Measurements from ENCODE around the gene ZNF660. TPM values are rescaled to one million over a fixed set of nuclear protein-coding genes. Genes with fewer than 3 reads are reported as not detected.
"Not testable (repeated sequence)": the region's sequence is repeated elsewhere in the genome, so short reads cannot be mapped to it uniquely, and the experiment has no call there.

ZNF660 gene
- total RNA-seq, 2 donors from 2014 or later = 0.50 to 1.5 TPM

GRCh38 chr3:44578316-44578715 lies 6.4 kb upstream of the ZNF660 start:
- H3K4me1 Mint-ChIP-seq (ENCODE audit: low read depth); ATAC-seq (replicated peaks in 1 of 2); H3K27ac Mint-ChIP-seq; DNase-seq; H3K4me3 Mint-ChIP-seq; H3K27me3 Mint-ChIP-seq (ENCODE audit: low read depth); H3K9me3 Mint-ChIP-seq: not testable (repeated sequence)
- H3K36me3 Mint-ChIP-seq (ENCODE audit: insufficient read depth in 2 of 2) = peaks cover 8 to 18% of the 10 kb centered on the region in 2 donors

- H3K27ac Mint-ChIP-seq; DNase-seq; ATAC-seq (replicated peaks in 1 of 2); H3K4me3 Mint-ChIP-seq; H3K4me1 Mint-ChIP-seq (ENCODE audit: low read depth): not testable (repeated sequence)
- Mint-ChIP-seq H3K36me3 (ENCODE audit: insufficient read depth in 2 of 2) (peaks cover 13 to 22% of the 10 kb centered on the region in 2 donors), H3K27me3 (ENCODE audit: low read depth) (peaks cover 12% of the 10 kb centered on the region), H3K9me3 (peaks cover 6 to 11% of the 10 kb centered on the region in 2 donors)
Observed at GRCh38 chr3:44578924-44579515, 5.7 kb upstream of the ZNF660 start.

DNA sequence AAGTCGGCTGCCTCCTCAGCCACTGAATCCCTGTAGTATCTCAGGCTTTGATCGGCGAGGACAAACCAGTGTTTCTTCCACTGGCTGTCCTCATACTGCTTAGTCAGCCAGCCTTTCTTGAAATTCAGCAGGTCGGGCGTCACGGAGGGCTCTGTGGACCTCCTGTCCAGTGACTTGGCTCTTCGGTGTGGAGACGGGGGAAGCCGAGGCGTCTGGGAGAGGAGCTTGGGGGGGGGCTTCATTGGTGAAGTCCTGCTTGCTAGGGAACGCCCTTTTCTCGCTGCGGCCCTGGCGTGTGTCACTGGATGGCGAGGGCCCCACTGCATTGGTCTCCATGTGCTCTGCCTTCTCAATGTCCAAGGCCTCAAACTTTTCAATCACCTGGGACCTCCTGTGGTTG lies 5.0 kb upstream of the ZNF660 start:
- H3K36me3 Mint-ChIP-seq (ENCODE audit: insufficient read depth in 2 of 2) = peaks cover 13 to 22% of the 10 kb centered on the region in 2 donors
- H3K4me1 Mint-ChIP-seq (ENCODE audit: low read depth); H3K4me3 Mint-ChIP-seq; H3K27ac Mint-ChIP-seq; ATAC-seq (replicated peaks in 1 of 2); DNase-seq: not testable (repeated sequence)
- H3K9me3 Mint-ChIP-seq = peaks cover 6 to 11% of the 10 kb centered on the region in 2 donors
- H3K27me3 Mint-ChIP-seq (ENCODE audit: low read depth) = peaks cover 19% of the 10 kb centered on the region

DNA sequence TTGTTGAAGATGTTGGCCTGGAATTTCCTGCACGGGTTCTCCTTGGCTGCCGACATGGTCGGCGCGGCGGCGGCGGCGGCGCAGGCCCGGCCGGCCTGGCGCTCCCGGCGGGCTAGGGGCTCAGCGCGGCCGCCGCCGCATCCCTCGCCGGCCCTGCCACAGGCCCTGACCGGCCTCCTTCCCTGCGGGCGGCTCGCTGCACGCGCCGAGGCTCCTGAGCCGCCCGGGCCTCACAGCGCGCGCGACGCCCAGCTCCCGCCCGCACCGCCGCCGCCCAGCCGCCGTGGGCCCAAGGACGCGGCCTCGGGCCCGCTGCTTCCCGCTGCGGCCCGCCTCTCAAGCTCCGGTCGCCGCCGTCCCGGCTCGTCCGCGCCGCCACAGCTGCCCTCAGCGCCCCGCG lies 3.8 kb upstream of the ZNF660 start:
- not testable (repeated sequence) for H3K4me3 Mint-ChIP-seq; DNase-seq; ATAC-seq (replicated peaks in 1 of 2); H3K9me3 Mint-ChIP-seq; H3K27ac Mint-ChIP-seq
- Mint-ChIP-seq H3K4me1 (ENCODE audit: low read depth) (peaks cover 12% of the 10 kb centered on the region), H3K27me3 (ENCODE audit: low read depth) (peaks cover 30% of the 10 kb centered on the region), H3K36me3 (ENCODE audit: insufficient read depth in 2 of 2) (peaks cover 13 to 22% of the 10 kb centered on the region in 2 donors)

DNA sequence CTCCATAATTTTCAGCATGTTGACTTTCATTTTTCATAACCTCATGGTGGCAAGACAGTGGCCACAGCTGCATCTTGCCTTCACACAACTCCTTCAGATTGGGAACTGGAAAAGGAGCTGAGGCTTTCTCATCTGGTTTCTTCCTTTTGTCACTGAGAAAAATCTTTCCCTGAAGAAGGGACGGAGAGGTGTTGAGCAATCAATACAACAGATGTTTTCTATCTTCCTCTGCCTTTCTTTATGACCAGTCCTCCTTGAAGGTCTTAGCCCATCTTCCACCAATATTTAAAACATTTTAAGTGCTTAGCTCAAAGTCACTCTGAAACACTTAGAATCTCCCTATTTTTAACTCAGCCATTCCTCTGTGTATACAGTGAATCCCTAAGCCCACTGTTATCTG lies 11.9 kb downstream of the ZNF660 start:
- H3K9me3 Mint-ChIP-seq = peaks cover 13 to 22% of the 10 kb centered on the region in 2 donors
- no peak overlapping the region for H3K27ac Mint-ChIP-seq

GRCh38 chr3:44601749-44602148 lies 17.0 kb downstream of the ZNF660 start:
- DNase-seq = no peak
- Mint-ChIP-seq H3K36me3 (ENCODE audit: insufficient read depth in 2 of 2) (peaks cover 0 to 1% of the 10 kb centered on the region in 2 donors), H3K4me3 (no peak overlapping the region), H3K4me1 (ENCODE audit: low read depth) (no peaks in the 10 kb centered on the region), H3K9me3 (peaks cover 0 to under 1% of the 10 kb centered on the region in 2 donors), H3K27me3 (ENCODE audit: low read depth) (no peaks in the 10 kb centered on the region), H3K27ac (no peak overlapping the region)
- no peak for ATAC-seq (replicated peaks in 1 of 2)

More for the DNA sequence above, 11.9 kb downstream of the ZNF660 start:
- no peak overlapping the region for H3K4me3 Mint-ChIP-seq
- DNase-seq (no peak), ATAC-seq (replicated peaks in 1 of 2) (no peak)
- no peaks in the 10 kb centered on the region for H3K4me1 Mint-ChIP-seq (ENCODE audit: low read depth)
- H3K27me3 Mint-ChIP-seq (ENCODE audit: low read depth) = no peaks in the 10 kb centered on the region
- H3K36me3 Mint-ChIP-seq (ENCODE audit: insufficient read depth in 2 of 2) = peaks cover 13 to 14% of the 10 kb centered on the region in 2 donors

GRCh38 chr3:44612678-44613077 lies 27.9 kb downstream of the ZNF660 start:
- H3K27me3 Mint-ChIP-seq (ENCODE audit: low read depth) = no peaks in the 10 kb centered on the region
- H3K36me3 Mint-ChIP-seq (ENCODE audit: insufficient read depth in 2 of 2) = no peaks in the 10 kb centered on the region
- H3K27ac Mint-ChIP-seq = no peak overlapping the region
- peaks cover 6% of the 10 kb centered on the region for H3K4me1 Mint-ChIP-seq (ENCODE audit: low read depth)
- ATAC-seq (replicated peaks in 1 of 2) (no peak), DNase-seq (no peak)
- H3K4me3 Mint-ChIP-seq = no peak overlapping the region
- H3K9me3 Mint-ChIP-seq = no peaks in the 10 kb centered on the region

GRCh38 chr3:44624749-44625480 lies 40.2 kb downstream of the ZNF660 start, which contains the start of gene ZNF197:
Gene ZNF197, plus strand, starts transcription at chr3:44625036. Its CDS starts 4,119 bp downstream, at chr3:44629155.
- Mint-ChIP-seq H3K4me3 (peak within 1 kb of the TSS; percentile 80 to 87), H3K4me1 (ENCODE audit: low read depth) (peaks cover 25% of the 10 kb centered on the region), H3K27me3 (ENCODE audit: low read depth) (no peaks in the 10 kb centered on the region), H3K27ac (peak within 1 kb of the TSS; percentile 87), H3K9me3 (no peaks in the 10 kb centered on the region), H3K36me3 (ENCODE audit: insufficient read depth in 2 of 2) (peaks cover 3 to 9% of the 10 kb centered on the region in 2 donors)
- ATAC-seq (replicated peaks in 1 of 2) (peak; percentile 95), DNase-seq (peak; percentile 73 to 75)

DNA sequence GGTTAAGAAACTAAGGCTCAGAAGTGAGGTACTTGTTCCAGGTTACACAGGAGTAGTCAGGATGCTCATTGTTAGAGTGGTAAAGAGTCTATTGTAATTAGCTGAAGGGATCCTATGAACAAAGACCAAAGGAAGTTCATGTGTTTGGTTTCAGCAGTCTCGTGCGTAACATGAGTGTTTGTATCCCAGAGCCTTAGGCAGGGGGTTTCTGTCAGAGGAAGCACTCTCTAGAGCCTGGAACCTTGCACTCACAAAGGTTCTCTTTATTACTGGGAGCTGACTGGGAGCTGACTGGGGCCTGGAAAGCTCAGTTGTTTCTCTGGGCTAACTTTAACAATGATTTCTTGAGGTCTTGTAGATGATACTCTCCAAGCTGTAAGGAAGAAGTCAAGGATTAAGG lies 44.0 kb downstream of the ZNF660 start:
- peaks cover 7 to 19% of the 10 kb centered on the region in 2 donors for H3K36me3 Mint-ChIP-seq (ENCODE audit: insufficient read depth in 2 of 2)
- H3K27ac Mint-ChIP-seq = no peak overlapping the region
- ATAC-seq (replicated peaks in 1 of 2) (no peak), DNase-seq (no peak)
- H3K4me1 Mint-ChIP-seq (ENCODE audit: low read depth) = peaks cover 25% of the 10 kb centered on the region
- no peaks in the 10 kb centered on the region for H3K9me3 Mint-ChIP-seq
- H3K27me3 Mint-ChIP-seq (ENCODE audit: low read depth) = no peaks in the 10 kb centered on the region
- no peak overlapping the region for H3K4me3 Mint-ChIP-seq

- H3K4me3 Mint-ChIP-seq = no peak overlapping the region
Observed at GRCh38 chr3:44632193-44632592, 47.4 kb downstream of the ZNF660 start.

DNA sequence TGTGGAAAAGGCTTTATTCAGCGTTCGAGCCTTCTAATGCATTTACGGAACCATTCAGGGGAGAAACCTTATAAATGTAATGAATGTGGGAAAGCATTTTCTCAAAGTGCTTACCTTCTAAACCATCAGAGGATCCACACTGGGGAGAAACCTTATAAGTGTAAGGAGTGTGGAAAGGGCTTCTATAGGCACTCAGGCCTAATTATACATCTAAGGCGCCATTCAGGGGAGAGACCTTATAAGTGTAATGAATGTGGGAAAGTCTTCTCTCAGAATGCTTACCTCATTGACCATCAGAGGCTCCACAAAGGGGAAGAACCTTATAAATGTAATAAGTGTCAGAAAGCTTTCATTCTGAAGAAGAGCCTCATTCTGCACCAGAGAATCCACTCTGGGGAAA lies 57.6 kb downstream of the ZNF660 start:
- peaks cover 16 to 28% of the 10 kb centered on the region in 2 donors for H3K9me3 Mint-ChIP-seq
- ATAC-seq (replicated peaks in 1 of 2) = no peak

More at GRCh38 chr3:44632193-44632592, 47.4 kb downstream of the ZNF660 start:
- no peak for ATAC-seq (replicated peaks in 1 of 2)
- Mint-ChIP-seq H3K27ac (no peak overlapping the region), H3K27me3 (ENCODE audit: low read depth) (no peaks in the 10 kb centered on the region), H3K4me1 (ENCODE audit: low read depth) (peaks cover 9% of the 10 kb centered on the region), H3K9me3 (peaks cover 5% of the 10 kb centered on the region in 2 donors), H3K36me3 (ENCODE audit: insufficient read depth in 2 of 2) (peaks cover 16 to 45% of the 10 kb centered on the region in 2 donors)
- DNase-seq = no peak

DNA sequence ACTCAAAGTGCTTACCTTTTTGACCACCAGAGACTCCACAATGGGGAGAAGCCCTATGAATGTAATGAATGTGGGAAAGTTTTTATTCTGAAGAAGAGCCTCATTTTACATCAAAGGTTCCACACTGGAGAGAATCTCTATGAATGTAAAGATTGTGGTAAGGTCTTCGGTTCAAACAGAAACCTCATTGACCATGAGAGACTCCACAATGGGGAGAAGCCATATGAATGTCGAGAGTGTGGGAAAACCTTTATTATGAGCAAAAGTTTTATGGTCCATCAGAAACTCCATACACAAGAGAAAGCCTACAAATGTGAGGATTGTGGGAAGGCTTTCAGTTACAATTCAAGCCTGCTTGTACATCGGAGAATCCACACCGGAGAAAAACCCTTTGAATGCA lies 58.3 kb downstream of the ZNF660 start:
- ATAC-seq (replicated peaks in 1 of 2) (no peak), DNase-seq (no peak)
- no peak overlapping the region for H3K4me3 Mint-ChIP-seq
- H3K4me1 Mint-ChIP-seq (ENCODE audit: low read depth) = peaks cover 7% of the 10 kb centered on the region
- no peaks in the 10 kb centered on the region for H3K27me3 Mint-ChIP-seq (ENCODE audit: low read depth)
- peaks cover 41 to 69% of the 10 kb centered on the region in 2 donors for H3K36me3 Mint-ChIP-seq (ENCODE audit: insufficient read depth in 2 of 2)
- H3K9me3 Mint-ChIP-seq = peaks cover 16 to 23% of the 10 kb centered on the region in 2 donors
- no peak overlapping the region for H3K27ac Mint-ChIP-seq

More for the DNA sequence above, 57.6 kb downstream of the ZNF660 start:
- Mint-ChIP-seq H3K36me3 (ENCODE audit: insufficient read depth in 2 of 2) (peaks cover 45 to 75% of the 10 kb centered on the region in 2 donors), H3K4me1 (ENCODE audit: low read depth) (peaks cover under 1% of the 10 kb centered on the region), H3K27ac (no peak overlapping the region), H3K27me3 (ENCODE audit: low read depth) (no peaks in the 10 kb centered on the region), H3K4me3 (no peak overlapping the region)
- no peak for DNase-seq

DNA sequence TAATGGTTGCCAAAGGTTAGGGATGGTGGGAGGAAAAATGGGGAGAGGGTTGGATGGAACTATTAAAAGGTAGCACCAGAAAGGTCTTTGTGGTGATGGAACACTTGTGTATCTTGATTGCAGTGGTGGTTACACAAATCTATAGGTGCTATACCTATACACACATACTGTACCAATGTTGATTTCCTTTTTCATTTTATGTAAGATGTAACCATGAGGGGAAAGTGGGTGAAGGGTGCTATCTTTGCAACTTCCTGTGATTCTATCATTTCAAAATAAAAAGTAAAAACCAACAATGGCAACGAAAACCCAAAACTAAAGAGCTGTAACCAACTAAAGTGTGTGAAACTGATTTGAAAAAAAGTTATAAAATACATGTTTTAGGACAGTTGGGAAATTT lies 63.0 kb downstream of the ZNF660 start:
- Mint-ChIP-seq H3K9me3 (peaks cover 6 to 13% of the 10 kb centered on the region in 2 donors), H3K4me1 (ENCODE audit: low read depth) (peaks cover 11% of the 10 kb centered on the region), H3K4me3 (peak overlapping the region; percentile 83 to 85), H3K36me3 (ENCODE audit: insufficient read depth in 2 of 2) (peaks cover 20 to 46% of the 10 kb centered on the region in 2 donors), H3K27ac (peak overlapping the region; percentile 80), H3K27me3 (ENCODE audit: low read depth) (no peaks in the 10 kb centered on the region)
- no peak for ATAC-seq (replicated peaks in 1 of 2)
- no peak for DNase-seq
